Activated CD8-positive, alpha-beta T cell treated with anti-CD3 and anti-CD28 coated beads, Interleukin-2, amount 10 ng/mL, durations not matched to agents 7 days and 5 days (primary cell): ENCODE measurements around the gene CACNA1B. TPM values are rescaled to one million over a fixed set of nuclear protein-coding genes. Genes with fewer than 3 reads are reported as not detected.

ENCODE experiments used
- ATAC-seq: fragments of 150-1000 bp; cut with Tn5 transposase; one replicate; pipeline ENCODE4 v1.10.0; 2021; ENCODE audit warnings: moderate library complexity
- CTCF ChIA-PET: fragments of 350-600 bp; sonication (Branson Sonifier 250); formaldehyde crosslinking; loops from one replicate; lab custom pipeline; 2021; ENCODE audit warnings: antibody characterized with exemption; lab: Charles Lee
- POLR2A ChIA-PET: fragments of 350-600 bp; sonication (Branson Sonifier 250); formaldehyde crosslinking; loops from one replicate; lab custom pipeline; 2021; ENCODE audit warnings: antibody characterized with exemption; lab: Charles Lee
- DNase-seq: peaks from one replicate; pipeline ENCODE4 v3.0.0-alpha.2; 2020
- H3K27ac Mint-ChIP-seq: one replicate; pipeline ENCODE4 v1.8.0; 2021; ENCODE audit warnings: mild to moderate bottlenecking, mixed read lengths
- H3K27me3 Mint-ChIP-seq: one replicate; pipeline ENCODE4 v1.8.0; 2021; ENCODE audit warnings: low read depth, mixed read lengths
- H3K36me3 Mint-ChIP-seq: one replicate; pipeline ENCODE4 v1.8.0; 2021; ENCODE audit warnings: low read depth, mixed read lengths
- H3K4me1 Mint-ChIP-seq: one replicate; pipeline ENCODE4 v1.8.0; 2021; ENCODE audit warnings: low read depth, mixed read lengths
- H3K4me3 Mint-ChIP-seq: one replicate; pipeline ENCODE4 v1.8.0; 2021; ENCODE audit warnings: mild to moderate bottlenecking, mixed read lengths
- H3K9me3 Mint-ChIP-seq: one replicate; pipeline ENCODE4 v1.8.0; 2022; ENCODE audit warnings: mixed read lengths; ENCODE audit not compliant: insufficient read depth
- total RNA-seq, 2 experiments: library from RNA; stranded (reverse); gene quantifications; one replicate each; pipeline ENCODE4 v1.2.3, GENCODE V29; 2021

Gene CACNA1B
- total RNA-seq, 2 experiments from 2014 or later, result not detected

GRCh38 chr9:138060365-138060764 is 182.8 kb downstream of the CACNA1B start:
- H3K27me3 Mint-ChIP-seq, result peaks cover 2% of the 10 kb centered on the region
- no peaks in the 10 kb centered on the region for H3K36me3 Mint-ChIP-seq
- no peaks in the 10 kb centered on the region for H3K4me1 Mint-ChIP-seq
- ChIA-PET POLR2A (no interaction called here), CTCF (no interaction called here)
- H3K4me3 Mint-ChIP-seq, result no peak overlapping the region
- no peak overlapping the region for H3K27ac Mint-ChIP-seq
- DNase-seq, result no peak
- H3K9me3 Mint-ChIP-seq, result no peaks in the 10 kb centered on the region
- ATAC-seq, result no peak

- Mint-ChIP-seq H3K9me3 (no peaks in the 10 kb centered on the region), H3K27me3 (peaks cover 2% of the 10 kb centered on the region), H3K27ac (no peak overlapping the region), H3K4me1 (no peaks in the 10 kb centered on the region), H3K36me3 (no peaks in the 10 kb centered on the region), H3K4me3 (no peak overlapping the region)
- DNase-seq (no peak), ATAC-seq (no peak)
- CTCF ChIA-PET, result no interaction called here
- POLR2A ChIA-PET, result interaction anchor here (0.5 kb wide), 1 partner anchor 43 kb away, joined by 3 read pairs; no protein-coding TSS in a partner anchor
Observed at GRCh38 chr9:138060881-138061280, 183.3 kb downstream of the CACNA1B start.

GRCh38 chr9:138061631-138062030 is 184.0 kb downstream of the CACNA1B start:
- no peak for ATAC-seq
- DNase-seq, result no peak
- Mint-ChIP-seq H3K36me3 (no peaks in the 10 kb centered on the region), H3K9me3 (no peaks in the 10 kb centered on the region), H3K4me1 (no peaks in the 10 kb centered on the region), H3K27ac (no peak overlapping the region), H3K27me3 (no peaks in the 10 kb centered on the region), H3K4me3 (no peak overlapping the region)
- CTCF ChIA-PET, result no interaction called here
- POLR2A ChIA-PET, result no interaction called here

- Mint-ChIP-seq H3K27me3 (peaks cover 2% of the 10 kb centered on the region), H3K36me3 (no peaks in the 10 kb centered on the region), H3K27ac (no peak overlapping the region), H3K9me3 (no peaks in the 10 kb centered on the region), H3K4me3 (no peak overlapping the region), H3K4me1 (no peaks in the 10 kb centered on the region)
- DNase-seq, result no peak
- POLR2A ChIA-PET, result no interaction called here
- ATAC-seq, result no peak
- CTCF ChIA-PET, result no interaction called here
Observed at GRCh38 chr9:138062196-138062595, 184.6 kb downstream of the CACNA1B start.

- H3K36me3 Mint-ChIP-seq, result no peaks in the 10 kb centered on the region
- POLR2A ChIA-PET, result no interaction called here
Observed at GRCh38 chr9:138063033-138063432, 185.5 kb downstream of the CACNA1B start.

GRCh38 chr9:138063785-138064184 is 186.2 kb downstream of the CACNA1B start:
- peaks cover 2% of the 10 kb centered on the region for H3K27me3 Mint-ChIP-seq
- H3K36me3 Mint-ChIP-seq, result no peaks in the 10 kb centered on the region
- H3K27ac Mint-ChIP-seq, result no peak overlapping the region
- ChIA-PET CTCF (no interaction called here), POLR2A (no interaction called here)
- no peak overlapping the region for H3K4me3 Mint-ChIP-seq
- ATAC-seq, result no peak
- no peak for DNase-seq
- no peaks in the 10 kb centered on the region for H3K9me3 Mint-ChIP-seq
- no peaks in the 10 kb centered on the region for H3K4me1 Mint-ChIP-seq

More at GRCh38 chr9:138063033-138063432, 185.5 kb downstream of the CACNA1B start:
- Mint-ChIP-seq H3K9me3 (no peaks in the 10 kb centered on the region), H3K4me1 (no peaks in the 10 kb centered on the region), H3K27me3 (peaks cover 2% of the 10 kb centered on the region), H3K4me3 (no peak overlapping the region), H3K27ac (no peak overlapping the region)
- CTCF ChIA-PET, result no interaction called here
- ATAC-seq, result no peak
- DNase-seq, result no peak

- H3K9me3 Mint-ChIP-seq, result no peaks in the 10 kb centered on the region
- H3K4me1 Mint-ChIP-seq, result no peaks in the 10 kb centered on the region
- POLR2A ChIA-PET, result no interaction called here
- H3K27me3 Mint-ChIP-seq, result peaks cover 2% of the 10 kb centered on the region
- H3K4me3 Mint-ChIP-seq, result no peak overlapping the region
- CTCF ChIA-PET, result no interaction called here
- H3K27ac Mint-ChIP-seq, result no peak overlapping the region
- DNase-seq, result no peak
- no peak for ATAC-seq
- H3K36me3 Mint-ChIP-seq, result no peaks in the 10 kb centered on the region
Observed at GRCh38 chr9:138064547-138064946, 187.0 kb downstream of the CACNA1B start.

- H3K27me3 Mint-ChIP-seq, result peaks cover 2% of the 10 kb centered on the region
- H3K9me3 Mint-ChIP-seq, result no peaks in the 10 kb centered on the region
- H3K4me3 Mint-ChIP-seq, result no peak overlapping the region
- ChIA-PET CTCF (no interaction called here), POLR2A (no interaction called here)
- no peak for ATAC-seq
- no peaks in the 10 kb centered on the region for H3K4me1 Mint-ChIP-seq
- H3K27ac Mint-ChIP-seq, result no peak overlapping the region
- DNase-seq, result no peak
- H3K36me3 Mint-ChIP-seq, result no peaks in the 10 kb centered on the region
Observed at GRCh38 chr9:138065287-138065686, 187.7 kb downstream of the CACNA1B start.

- CTCF ChIA-PET, result no interaction called here
- no peak for DNase-seq
Observed at GRCh38 chr9:138066049-138066448, 188.5 kb downstream of the CACNA1B start.

GRCh38 chr9:138067613-138068367 is 190.2 kb downstream of the CACNA1B start:
- Mint-ChIP-seq H3K4me3 (no peak overlapping the region), H3K9me3 (no peaks in the 10 kb centered on the region), H3K36me3 (no peaks in the 10 kb centered on the region), H3K4me1 (no peaks in the 10 kb centered on the region), H3K27ac (no peak overlapping the region), H3K27me3 (peaks cover 2% of the 10 kb centered on the region)
- POLR2A ChIA-PET, result no interaction called here
- no peak for DNase-seq
- CTCF ChIA-PET, result no interaction called here
- ATAC-seq, result no peak

More at GRCh38 chr9:138066049-138066448, 188.5 kb downstream of the CACNA1B start:
- ATAC-seq, result no peak
- H3K9me3 Mint-ChIP-seq, result no peaks in the 10 kb centered on the region
- H3K27ac Mint-ChIP-seq, result no peak overlapping the region
- H3K36me3 Mint-ChIP-seq, result no peaks in the 10 kb centered on the region
- no peaks in the 10 kb centered on the region for H3K4me1 Mint-ChIP-seq
- POLR2A ChIA-PET, result no interaction called here
- H3K4me3 Mint-ChIP-seq, result no peak overlapping the region
- H3K27me3 Mint-ChIP-seq, result peaks cover 2% of the 10 kb centered on the region

- ChIA-PET POLR2A (no interaction called here), CTCF (no interaction called here)
- Mint-ChIP-seq H3K27ac (no peak overlapping the region), H3K4me1 (no peaks in the 10 kb centered on the region), H3K27me3 (peaks cover 2% of the 10 kb centered on the region), H3K4me3 (no peak overlapping the region), H3K36me3 (no peaks in the 10 kb centered on the region), H3K9me3 (no peaks in the 10 kb centered on the region)
- ATAC-seq (no peak), DNase-seq (no peak)
Observed at GRCh38 chr9:138068601-138069035, 191.0 kb downstream of the CACNA1B start.

GRCh38 chr9:138069731-138070456 is 192.3 kb downstream of the CACNA1B start:
- Mint-ChIP-seq H3K4me1 (no peaks in the 10 kb centered on the region), H3K36me3 (no peaks in the 10 kb centered on the region), H3K4me3 (no peak overlapping the region), H3K27ac (no peak overlapping the region), H3K27me3 (peaks cover 2% of the 10 kb centered on the region), H3K9me3 (no peaks in the 10 kb centered on the region)
- CTCF ChIA-PET, result no interaction called here
- POLR2A ChIA-PET, result no interaction called here
- ATAC-seq (no peak), DNase-seq (no peak)
